ENCODE results near the gene VPS13A.

Gene VPS13A

GRCh38 chr9:77454663-77455062, 277.3 kb downstream of the VPS13A start:
- in situ Hi-C loops (cut with MboI; ENCODE audit: low sequenced_read_pairs) = no loop called here

GRCh38 chr9:77455312-77455927, 278.1 kb downstream of the VPS13A start:
- in situ Hi-C loops (cut with MboI; ENCODE audit: low sequenced_read_pairs) = no loop called here

- in situ Hi-C loops (cut with MboI; ENCODE audit: low sequenced_read_pairs) = no loop called here
Observed at GRCh38 chr9:77456829-77457437, 279.6 kb downstream of the VPS13A start.

- in situ Hi-C loops (cut with MboI; ENCODE audit: low sequenced_read_pairs) = no loop called here
Observed at GRCh38 chr9:77457916-77458592, 280.7 kb downstream of the VPS13A start.

GRCh38 chr9:77460938-77461337, 283.6 kb downstream of the VPS13A start:
- in situ Hi-C loops (cut with MboI; ENCODE audit: low sequenced_read_pairs) = no loop called here

DNA sequence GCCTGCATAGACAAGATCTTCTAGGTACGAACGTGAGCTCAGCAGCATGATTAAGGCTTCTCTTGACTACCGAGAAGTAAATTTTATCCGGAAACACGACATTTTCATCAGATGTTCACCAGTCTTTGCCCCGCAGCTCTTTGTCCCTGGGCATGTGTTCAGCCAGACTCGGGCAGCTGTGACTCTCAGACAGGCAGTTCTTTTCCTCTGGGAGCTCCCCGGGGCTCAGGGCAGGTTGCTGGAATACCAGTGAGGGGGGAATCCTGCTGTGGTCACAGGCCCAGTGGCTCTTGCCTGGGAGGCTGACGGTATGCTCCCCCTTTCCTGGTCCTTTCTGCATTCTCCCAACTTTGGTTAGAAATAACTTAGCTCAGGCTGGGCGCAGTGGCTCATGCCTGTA, 284.7 kb downstream of the VPS13A start:
- in situ Hi-C loops (cut with MboI; ENCODE audit: low sequenced_read_pairs) = no loop called here

GRCh38 chr9:77463151-77463550, 285.8 kb downstream of the VPS13A start:
- in situ Hi-C loops (cut with MboI; ENCODE audit: low sequenced_read_pairs) = no loop called here

DNA sequence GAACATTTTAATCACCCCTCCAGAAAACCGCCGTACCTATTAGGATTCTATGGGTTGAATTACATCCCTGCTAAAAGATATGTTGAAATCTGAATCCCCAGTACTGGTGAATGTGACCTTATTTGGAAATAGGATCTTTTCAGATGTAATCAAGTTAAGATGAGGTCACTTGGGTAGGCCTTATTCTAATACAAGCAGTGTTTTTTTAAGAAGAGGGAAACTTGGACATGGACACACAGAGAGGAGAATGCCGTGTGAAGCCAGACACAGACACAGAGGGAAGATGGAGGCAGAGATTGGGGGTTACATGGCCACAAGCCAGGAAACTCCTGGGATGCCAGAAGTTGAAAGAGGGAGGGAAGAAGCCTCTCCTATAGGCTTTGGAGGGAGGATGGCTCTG, 287.3 kb downstream of the VPS13A start:
- in situ Hi-C loops (cut with MboI; ENCODE audit: low sequenced_read_pairs) = no loop called here

DNA sequence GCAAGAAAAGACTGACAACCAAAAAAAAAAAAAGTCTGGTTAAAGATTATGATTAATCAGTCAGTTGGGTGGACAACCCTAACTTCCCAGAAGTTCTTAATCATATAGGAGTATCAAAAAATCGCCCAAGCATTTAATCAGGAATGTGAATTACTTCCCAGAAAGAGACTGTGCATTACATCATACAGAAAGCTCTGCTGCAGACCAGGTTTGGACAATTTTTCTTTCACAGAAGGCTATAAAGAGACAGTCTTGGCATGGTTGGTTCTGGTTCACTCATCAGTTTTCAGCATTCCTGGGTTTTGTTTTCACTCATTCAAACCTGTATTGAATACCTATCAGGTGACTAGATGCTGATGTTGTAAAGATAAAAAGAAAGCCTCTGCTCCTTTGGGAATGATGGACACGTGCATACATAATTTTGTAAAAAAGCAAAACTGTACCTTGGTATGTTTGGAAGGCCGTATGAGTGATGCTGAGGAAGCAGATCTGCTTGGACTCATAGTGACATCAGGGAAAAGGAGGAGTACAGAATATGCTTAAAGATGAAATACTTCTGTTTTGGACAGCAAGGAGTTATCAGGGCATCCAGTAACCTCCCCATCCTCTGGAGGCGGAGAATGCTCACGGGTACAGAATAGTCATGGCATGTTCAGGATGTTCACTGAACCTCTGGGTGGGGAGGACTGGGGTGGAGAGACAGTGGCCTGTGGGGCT, 292.3 kb downstream of the VPS13A start:
- in situ Hi-C loops (cut with MboI; ENCODE audit: low sequenced_read_pairs) = no loop called here
